Endothelial cell of umbilical vein (primary cell): ENCODE data around the gene PDE4B. TPM values are rescaled to one million over a fixed set of nuclear protein-coding genes. Genes with fewer than 3 reads are reported as not detected.

ENCODE experiments used
- BruUV-seq: library from RNA; stranded (reverse); fragments of 400-500 nt; replicated peaks from 2 replicates; lab custom pipeline; 2021; lab: Mats Ljungman, UMichigan
- CTCF ChIA-PET: fragments of 300-600, 350-600 bp; sonication (Branson Sonifier 250); formaldehyde crosslinking; loops from one replicate; lab custom pipeline; 2021; ENCODE audit warnings: antibody characterized with exemption, inconsistent platforms; lab: Charles Lee
- POLR2A ChIA-PET: fragments of 300-600, 350-600 bp; sonication (Branson Sonifier 250); formaldehyde crosslinking; loops from one replicate; lab custom pipeline; 2021; ENCODE audit warnings: antibody characterized with exemption, inconsistent platforms; lab: Charles Lee
- DNase-seq: peaks from one replicate; pipeline ENCODE4 v3.0.0-alpha.2; 2011; ENCODE audit warnings: low read depth, low spot score
- FAIRE-seq: peaks from 2 replicates; lab custom pipeline; 2011; peaks lifted over from hg19 to GRCh38; lab: Jason Lieb, UNC
- H2AFZ ChIP-seq: 2 replicates; pipeline ENCODE4 v1.6.0; 2012; ENCODE audit warnings: low read depth, low read length, control low read depth, inconsistent platforms
- H3K27ac ChIP-seq: 2 replicates; pipeline ENCODE4 v1.5.1; 2011; ENCODE audit warnings: low read depth, mild to moderate bottlenecking, control low read depth, low read length, moderate library complexity; ENCODE audit not compliant: insufficient read depth
- H3K27me3 ChIP-seq, 2 experiments: 2 replicates each; pipeline versions ENCODE4 v1.6.0 to v1.6.1; 2011; ENCODE audit warnings: low read length in 2 of 2, mixed read lengths in 1 of 2; ENCODE audit not compliant: control insufficient read depth in 2 of 2, insufficient read depth in 2 of 2
- H3K36me3 ChIP-seq, 2 experiments: 2 replicates in 1 of 2; 3 replicates in 1 of 2; pipeline ENCODE4 v1.5.1; 2011; ENCODE audit warnings: low read length in 2 of 2, mild to moderate bottlenecking in 1 of 2, moderate library complexity in 1 of 2; ENCODE audit not compliant: control insufficient read depth in 2 of 2, insufficient read depth in 2 of 2; ENCODE audit errors: extremely low read depth in 1 of 2
- H3K4me1 ChIP-seq: 3 replicates; pipeline ENCODE4 v1.5.1; 2011; ENCODE audit warnings: mild to moderate bottlenecking, low read length; ENCODE audit not compliant: control insufficient read depth, insufficient read depth; ENCODE audit errors: extremely low read depth
- H3K4me2 ChIP-seq: 2 replicates; pipeline ENCODE4 v1.6.1; 2011; ENCODE audit warnings: low read length, control low read depth, mixed read lengths; ENCODE audit not compliant: insufficient read depth
- H3K4me3 ChIP-seq, 3 experiments: fragments of 200-600 bp in 1 of 3; sonication (generic), shearing (Covaris generic) in 1 of 3; replicated peaks in 1 of 3; 2 replicates each; pipeline ENCODE4 v1.5.1; 2011 to 2016; ENCODE audit warnings: control low read depth in 3 of 3, low read length in 3 of 3, mild to moderate bottlenecking in 2 of 3, inconsistent platforms in 1 of 3, low read depth in 1 of 3, moderate library complexity in 1 of 3; ENCODE audit not compliant: insufficient read depth in 1 of 3
- H3K79me2 ChIP-seq: 2 replicates; pipeline ENCODE4 v1.6.0; 2012; ENCODE audit warnings: low read length, inconsistent platforms; ENCODE audit not compliant: control insufficient read depth, insufficient read depth
- H3K9ac ChIP-seq: replicated peaks from 2 replicates; pipeline ENCODE3; 2011; ENCODE audit warnings: low read length, control low read depth; ENCODE audit not compliant: insufficient read depth; ENCODE audit errors: extremely low read depth
- H3K9me1 ChIP-seq: replicated peaks from 3 replicates; pipeline ENCODE4 v1.6.0; 2011; ENCODE audit warnings: mild to moderate bottlenecking, low read length; ENCODE audit not compliant: control insufficient read depth, insufficient read depth; ENCODE audit errors: extremely low read depth
- H3K9me3 ChIP-seq: replicated peaks from 2 replicates; pipeline ENCODE4 v1.5.1; 2012; ENCODE audit warnings: low read length, inconsistent platforms; ENCODE audit not compliant: control insufficient read depth, insufficient read depth
- H4K20me1 ChIP-seq: replicated peaks from 2 replicates; pipeline ENCODE3; 2011; ENCODE audit warnings: mild to moderate bottlenecking, low read length; ENCODE audit not compliant: control insufficient read depth, insufficient read depth; ENCODE audit errors: extremely low read depth
- CTCF ChIP-seq, 2 donors: IDR thresholded peaks; 1 replicate in 1 of 2; 2 replicates in 1 of 2; pipeline ENCODE4 v1.5.1; 2011; ENCODE audit warnings: low read length in 2 of 2, mild to moderate bottlenecking in 2 of 2, moderate library complexity in 2 of 2, control low read depth in 1 of 2, inconsistent platforms in 1 of 2, low read depth in 1 of 2; ENCODE audit not compliant: insufficient read depth in 1 of 2; ENCODE audit errors: extremely low read depth in 1 of 2
- EZH2 ChIP-seq: IDR thresholded peaks from 2 replicates; pipeline ENCODE4 v1.6.1; 2012; ENCODE audit warnings: borderline replicate concordance, low read depth, mild to moderate bottlenecking, moderate library complexity, low read length, inconsistent platforms; ENCODE audit not compliant: severe bottlenecking
- FOS ChIP-seq: IDR thresholded peaks from 2 replicates; pipeline ENCODE4 v1.6.1; 2011; ENCODE audit warnings: mild to moderate bottlenecking, low read length, moderate library complexity, borderline replicate concordance; ENCODE audit not compliant: insufficient read depth
- GATA2 ChIP-seq: IDR thresholded peaks from 2 replicates; pipeline ENCODE4 v1.7.0; 2011; ENCODE audit warnings: low read depth, mild to moderate bottlenecking, moderate library complexity, mixed read lengths, low read length; ENCODE audit not compliant: insufficient read length, insufficient read depth
- JUN ChIP-seq: IDR thresholded peaks from 2 replicates; pipeline ENCODE4 v1.6.1; 2011; ENCODE audit warnings: borderline replicate concordance, low read depth; ENCODE audit not compliant: insufficient read length, insufficient read depth
- MAX ChIP-seq: IDR thresholded peaks from 2 replicates; pipeline ENCODE4 v1.6.1; 2011; ENCODE audit not compliant: insufficient read depth, insufficient read length
- MYC ChIP-seq: IDR thresholded peaks from one replicate; pipeline ENCODE4 v1.6.1; 2011; ENCODE audit warnings: mild to moderate bottlenecking, low read depth, low read length
- POLR2A ChIP-seq: IDR thresholded peaks from 2 replicates; pipeline ENCODE4 v1.6.1; 2012; ENCODE audit warnings: low read depth, mild to moderate bottlenecking, control low read depth, low read length
- POLR2AphosphoS5 ChIP-seq: IDR thresholded peaks from 2 replicates; pipeline ENCODE4 v1.6.1; 2012; ENCODE audit warnings: low read depth, mild to moderate bottlenecking, control low read depth, low read length, moderate library complexity; ENCODE audit not compliant: insufficient read depth
- dilution Hi-C: fragments of 300-500 bp; cut with MboI; formaldehyde crosslinking; loops from one replicate; pipeline ENCODE4 v1.15.0; 2019; ENCODE audit warnings: low sequenced_read_pairs; ENCODE audit not compliant: extremely low pct_ligation_motif_present
- intact Hi-C: fragments of 100-400 bp; cut with micrococcal nuclease; formaldehyde crosslinking; loops from one replicate; pipeline ENCODE4 v1.10.0; 2022
- polyA plus RNA-seq, 4 experiments: library from polyadenylated mRNA; depleted of rRNA in 3 of 4; stranded (reverse) in 3 of 4; unstranded in 1 of 4; fragments of >200 nt; gene quantifications; 2 replicates each; pipeline versions ENCODE4 v1.2.1 to v1.2.3, GENCODE V29; 2011 to 2012; ENCODE audit warnings: missing spikeins in 1 of 4
- total RNA-seq: library from RNA; stranded (reverse); gene quantifications from 2 replicates; pipeline ENCODE4 v1.2.3, GENCODE V29; 2021

Gene PDE4B
- total and polyA plus RNA-seq, 2 donors (not counting 3 experiments of a cell fraction or from before 2014, with no cell fraction given): 63.5 to 69.8 TPM

GRCh38 chr1:66412704-66413103 lies 620.0 kb downstream of the PDE4B start:
- H3K4me3 ChIP-seq: no peak overlapping the region
- no peaks in the 10 kb centered on the region for H3K9me1 ChIP-seq
- no peaks in the 10 kb centered on the region for H3K27me3 ChIP-seq
- H2AFZ ChIP-seq: no peak overlapping the region
- H3K36me3 ChIP-seq: no peaks in the 10 kb centered on the region
- FAIRE-seq: no peak
- H4K20me1 ChIP-seq: no peaks in the 10 kb centered on the region
- H3K27ac ChIP-seq: no peak overlapping the region
- H3K9me3 ChIP-seq: no peaks in the 10 kb centered on the region
- TF ChIP-seq EZH2 (no peak), GATA2 (peak; percentile 14), MYC (no peak), JUN (no peak), POLR2AphosphoS5 (no peak), FOS (peak; percentile 18), MAX (no peak), POLR2A (no peak), CTCF (IDR thresholded peaks at IDR 0.05; ENCODE audit: extremely low read depth in 1 of 2, insufficient read depth in 1 of 2, low read depth in 1 of 2, low read length in 2 of 2) (no peak)
- no peak overlapping the region for H3K9ac ChIP-seq
- intact Hi-C loops (no loop called here), dilution Hi-C loops (no loop called here)
- CTCF ChIA-PET: interaction anchor here (1.1 to 1.5 kb wide), 3 partner anchors 10 to 34 kb away, joined by 3 to 4 read pairs (median 3); no protein-coding TSS in a partner anchor
- BruUV-seq: no TSS peak
- POLR2A ChIA-PET: no interaction called here
- no peak overlapping the region for H3K4me2 ChIP-seq
- no peaks in the 10 kb centered on the region for H3K79me2 ChIP-seq
- no peaks in the 10 kb centered on the region for H3K4me1 ChIP-seq
- peak; percentile 7 for DNase-seq
